H9 (cell line): ENCODE results near the gene ST6GALNAC6. TPM values are rescaled to one million over a fixed set of nuclear protein-coding genes. Genes with fewer than 3 reads are reported as not detected.
A peak's percentile ranks its signal among the peaks of the same experiment; 100 is the strongest.

Experiments used
- DNase-seq: peaks from one replicate; pipeline ENCODE4 v3.0.0-alpha.2; 2017
- H2AFZ ChIP-seq: one replicate; pipeline ENCODE4 v1.6.1; 2013; ENCODE audit warnings: mild to moderate bottlenecking, low read length, control low read depth, moderate library complexity
- H2AK5ac ChIP-seq: 2 replicates; pipeline ENCODE4 v1.6.1; 2013; ENCODE audit warnings: low read length, control low read depth, mixed read lengths; ENCODE audit not compliant: insufficient read length
- H2BK120ac ChIP-seq: one replicate; pipeline ENCODE4 v1.6.1; 2013; ENCODE audit warnings: low read depth, mild to moderate bottlenecking, low read length, control low read depth, inconsistent platforms; ENCODE audit not compliant: poor library complexity, severe bottlenecking
- H2BK12ac ChIP-seq: 2 replicates; pipeline ENCODE4 v1.6.1; 2013; ENCODE audit warnings: low read length, control low read depth, mixed read lengths, low read depth; ENCODE audit not compliant: insufficient read length
- H2BK15ac ChIP-seq: 2 replicates; pipeline ENCODE4 v1.6.1; 2013; ENCODE audit warnings: low read depth, low read length, control low read depth
- H2BK20ac ChIP-seq: one replicate; pipeline ENCODE4 v1.6.1; 2013; ENCODE audit warnings: low read depth, mild to moderate bottlenecking, low read length, control low read depth, inconsistent platforms; ENCODE audit not compliant: poor library complexity, severe bottlenecking
- H2BK5ac ChIP-seq: 2 replicates; pipeline ENCODE4 v1.6.1; 2013; ENCODE audit warnings: low read length, control low read depth, mixed read lengths; ENCODE audit not compliant: insufficient read length
- H3K14ac ChIP-seq: 2 replicates; pipeline ENCODE4 v1.6.1; 2013; ENCODE audit warnings: low read length, control low read depth; ENCODE audit not compliant: insufficient read depth
- H3K18ac ChIP-seq: 2 replicates; pipeline ENCODE4 v1.6.1; 2013; ENCODE audit warnings: low read depth, mild to moderate bottlenecking, mixed read lengths, low read length, control low read depth; ENCODE audit not compliant: insufficient read length
- H3K23ac ChIP-seq: 2 replicates; pipeline ENCODE4 v1.6.1; 2013; ENCODE audit warnings: low read length, control low read depth, mixed read lengths, low read depth; ENCODE audit not compliant: insufficient read length
- H3K23me2 ChIP-seq: 2 replicates; pipeline ENCODE4 v1.6.1; 2013; ENCODE audit warnings: low read depth, mild to moderate bottlenecking, mixed read lengths, low read length, control low read depth; ENCODE audit not compliant: insufficient read length, poor library complexity, severe bottlenecking
- H3K27ac ChIP-seq: 2 replicates; pipeline ENCODE4 v1.5.1; 2013; ENCODE audit warnings: low read length, control low read depth, mixed read lengths, low read depth; ENCODE audit not compliant: insufficient read length
- H3K27me3 ChIP-seq: 2 replicates; pipeline ENCODE4 v1.6.1; 2013; ENCODE audit warnings: low read length, control low read depth, inconsistent platforms; ENCODE audit not compliant: insufficient read depth
- H3K4ac ChIP-seq: 2 replicates; pipeline ENCODE4 v1.6.1; 2013; ENCODE audit warnings: low read depth, mild to moderate bottlenecking, control low read depth, inconsistent platforms, low read length, moderate library complexity
- H3K4me1 ChIP-seq: 2 replicates; pipeline ENCODE4 v1.6.1; 2013; ENCODE audit warnings: low read length, control low read depth, inconsistent platforms; ENCODE audit not compliant: insufficient read depth
- H3K4me2 ChIP-seq: 2 replicates; pipeline ENCODE4 v1.6.1; 2013; ENCODE audit warnings: low read length, control low read depth, mixed read lengths; ENCODE audit not compliant: insufficient read length, insufficient read depth
- H3K56ac ChIP-seq: 2 replicates; pipeline ENCODE4 v1.6.1; 2013; ENCODE audit warnings: low read depth, mild to moderate bottlenecking, mixed read lengths, low read length, control low read depth; ENCODE audit not compliant: insufficient read length
- H3K79me1 ChIP-seq: 2 replicates; pipeline ENCODE4 v1.6.1; 2013; ENCODE audit warnings: low read depth, mild to moderate bottlenecking, moderate library complexity, low read length, control low read depth, inconsistent platforms; ENCODE audit not compliant: insufficient read depth, poor library complexity, severe bottlenecking
- H3K79me2 ChIP-seq: 2 replicates; pipeline ENCODE4 v1.6.1; 2013; ENCODE audit warnings: low read length, control low read depth, inconsistent platforms; ENCODE audit not compliant: insufficient read depth
- H3K9ac ChIP-seq: 2 replicates; pipeline ENCODE4 v1.6.1; 2013; ENCODE audit warnings: low read length, control low read depth, mixed read lengths; ENCODE audit not compliant: insufficient read length; ENCODE audit errors: extremely low read depth
- H3K9me3 ChIP-seq: one replicate; pipeline ENCODE4 v1.6.1; 2013; ENCODE audit warnings: low read depth, low read length, inconsistent platforms; ENCODE audit not compliant: control insufficient read depth
- H3T11ph ChIP-seq: one replicate; pipeline ENCODE4 v1.6.1; 2013; ENCODE audit warnings: mild to moderate bottlenecking, low read length, control low read depth, inconsistent platforms
- H4K20me1 ChIP-seq: one replicate; pipeline ENCODE4 v1.6.1; 2013; ENCODE audit not compliant: control insufficient read depth, insufficient read length, insufficient read depth
- H4K5ac ChIP-seq: 2 replicates; pipeline ENCODE4 v1.6.1; 2013; ENCODE audit warnings: low read depth, mild to moderate bottlenecking, mixed read lengths, low read length, control low read depth; ENCODE audit not compliant: insufficient read length
- H4K8ac ChIP-seq: replicated peaks from 2 replicates; pipeline ENCODE4 v1.6.1; 2013; ENCODE audit warnings: low read length, control low read depth, mixed read lengths, low read depth; ENCODE audit not compliant: insufficient read length
- H4K91ac ChIP-seq: 2 replicates; pipeline ENCODE4 v1.6.1; 2013; ENCODE audit warnings: low read depth, mild to moderate bottlenecking, moderate library complexity, mixed read lengths, low read length, control low read depth; ENCODE audit not compliant: insufficient read length
- H3K27ac Mint-ChIP-seq, 3 experiments: 2 replicates in 2 of 3; 3 replicates in 1 of 3; pipeline ENCODE4 v1.8.0; 2020 to 2021; ENCODE audit warnings: mixed read lengths in 3 of 3, mild to moderate bottlenecking in 1 of 3, moderate library complexity in 1 of 3
- H3K27me3 Mint-ChIP-seq: 2 replicates; pipeline ENCODE4 v1.8.0; 2021; ENCODE audit warnings: low read depth, mild to moderate bottlenecking, moderate library complexity, mixed read lengths
- H3K36me3 Mint-ChIP-seq, 3 experiments: 2 replicates in 2 of 3; 3 replicates in 1 of 3; pipeline ENCODE4 v1.8.0; 2020 to 2021; ENCODE audit warnings: low read depth in 3 of 3, mixed read lengths in 3 of 3; ENCODE audit not compliant: insufficient read depth in 1 of 3
- H3K4me1 Mint-ChIP-seq, 2 experiments: 2 replicates each; pipeline ENCODE4 v1.8.0; 2020; ENCODE audit warnings: mixed read lengths in 2 of 2
- H3K4me3 Mint-ChIP-seq, 2 experiments: 2 replicates in 1 of 2; 3 replicates in 1 of 2; pipeline ENCODE4 v1.8.0; 2020 to 2021; ENCODE audit warnings: mild to moderate bottlenecking in 2 of 2, mixed read lengths in 2 of 2, moderate library complexity in 1 of 2
- H3K9me3 Mint-ChIP-seq, 2 experiments: 2 replicates in 1 of 2; 3 replicates in 1 of 2; pipeline ENCODE4 v1.8.0; 2020; ENCODE audit warnings: mild to moderate bottlenecking in 2 of 2, mixed read lengths in 2 of 2, moderate library complexity in 1 of 2
- CTCF ChIP-seq: fragments of 200-600 bp; sonication (generic); conservative IDR thresholded peaks from 3 replicates; pipeline ENCODE4 v1.8.0; 2021; ENCODE audit warnings: antibody characterized with exemption, mild to moderate bottlenecking
- WGBS: extraction: QIAGEN DNeasy Blood & Tissue Kit; methylation state at CpG from one replicate; pipeline ENCODE4 v1.1.7; 2013; ENCODE audit warnings: missing lambda C conversion rate, low lambda C conversion rate, mixed read lengths; ENCODE audit not compliant: insufficient read length; ENCODE audit errors: extremely low coverage; 5-methylcytosine and 5-hydroxymethylcytosine counted together
- total RNA-seq: library from RNA; stranded (reverse); gene quantifications from 2 replicates; pipeline ENCODE4 v1.2.1, GENCODE V29; 2021

ST6GALNAC6 gene
- total RNA-seq, 1 experiment from 2014 or later, result 29.8 TPM

GRCh38 chr9:127910613-127911205 is 11.3 kb upstream of the ST6GALNAC6 start:
- no peak overlapping the region for H3K9ac ChIP-seq
- no peaks in the 10 kb centered on the region for H3K79me1 ChIP-seq
- H3K23me2 ChIP-seq, result no peaks in the 10 kb centered on the region
- no peak overlapping the region for H3K4ac ChIP-seq
- H3K4me1 ChIP-seq, result no peaks in the 10 kb centered on the region
- no peak overlapping the region for H3K4me2 ChIP-seq
- H3K27me3 Mint-ChIP-seq, result no peaks in the 10 kb centered on the region
- WGBS, result no CpG with 5 or more reads among the region's 6 CpGs
- TF ChIP-seq CTCF, result 0 out of 3 replicates have a peak, but pooled peaks have one; percentile 17
- H3K9me3 Mint-ChIP-seq, result no peaks in the 10 kb centered on the region
- no peak overlapping the region for H4K91ac ChIP-seq
- no peak overlapping the region for H4K5ac ChIP-seq
- no peak overlapping the region for H2BK12ac ChIP-seq
- no peak overlapping the region for H3K23ac ChIP-seq
- no peaks in the 10 kb centered on the region for H3K9me3 ChIP-seq
- no peaks in the 10 kb centered on the region for H3K27me3 ChIP-seq
- H2BK120ac ChIP-seq, result no peak overlapping the region
- no peak for DNase-seq
- no peaks in the 10 kb centered on the region for H3K79me2 ChIP-seq
- peaks cover 0 to 6% of the 10 kb centered on the region in 2 experiments; a peak in 1 of 4 replicates for H3K4me1 Mint-ChIP-seq
- H2AFZ ChIP-seq, result no peak overlapping the region
- no peak overlapping the region for H3K18ac ChIP-seq
- no peak overlapping the region for H3K4me3 Mint-ChIP-seq
- no peak overlapping the region for H4K8ac ChIP-seq
- H3K27ac Mint-ChIP-seq, result peak overlapping the region in 2 of 3 experiments; percentile 31 to 73; a peak in 4 of 7 replicates
- no peak overlapping the region for H2BK5ac ChIP-seq
- no peak overlapping the region for H2AK5ac ChIP-seq
- H3K56ac ChIP-seq, result no peak overlapping the region
- H3K36me3 Mint-ChIP-seq, result peaks cover 9 to 19% (median 9%) of the 10 kb centered on the region in 3 experiments
- H2BK15ac ChIP-seq, result no peak overlapping the region
- H3T11ph ChIP-seq, result no peak overlapping the region
- no peak overlapping the region for H3K27ac ChIP-seq
- H4K20me1 ChIP-seq, result no peaks in the 10 kb centered on the region
- H3K14ac ChIP-seq, result no peak overlapping the region
- no peak overlapping the region for H2BK20ac ChIP-seq
